ENCODE data around the gene NECTIN2. TPM values are rescaled to one million over a fixed set of nuclear protein-coding genes. Genes with fewer than 3 reads are reported as not detected.

The NECTIN2 gene
- total RNA-seq, 1 experiment from 2014 or later, result 176 TPM

- Histone ChIP-seq H3K56ac (ENCODE audit: insufficient read length, low read depth, low read length) (no peak overlapping the region), H4K5ac (ENCODE audit: insufficient read length, low read depth, low read length) (no peak overlapping the region), H3K4me1 (ENCODE audit: insufficient read depth, low read length) (no peaks in the 10 kb centered on the region), H4K91ac (ENCODE audit: insufficient read length, low read depth, low read length) (no peak overlapping the region), H3K14ac (ENCODE audit: insufficient read depth, low read length) (no peak overlapping the region), H3T11ph (ENCODE audit: low read length) (no peak overlapping the region), H3K23me2 (ENCODE audit: insufficient read length, low read depth, low read length, poor library complexity, severe bottlenecking) (peaks cover under 1% of the 10 kb centered on the region), H2AK5ac (ENCODE audit: insufficient read length, low read length) (no peak overlapping the region), H2BK12ac (ENCODE audit: insufficient read length, low read depth, low read length) (no peak overlapping the region), H3K27me3 (ENCODE audit: insufficient read depth, low read length) (no peaks in the 10 kb centered on the region; the same call in 1 of the 2 replicates), H4K20me1 (ENCODE audit: control insufficient read depth, insufficient read depth, insufficient read length) (no peaks in the 10 kb centered on the region), H3K23ac (ENCODE audit: insufficient read length, low read depth, low read length) (no peak overlapping the region), H3K27ac (ENCODE audit: insufficient read length, low read depth, low read length) (no peak overlapping the region), H3K79me2 (ENCODE audit: insufficient read depth, low read length) (no peaks in the 10 kb centered on the region), H2BK5ac (ENCODE audit: insufficient read length, low read length) (no peak overlapping the region), H2BK20ac (ENCODE audit: low read depth, low read length, poor library complexity, severe bottlenecking) (no peak overlapping the region), H2BK120ac (ENCODE audit: low read depth, low read length, poor library complexity, severe bottlenecking) (no peak overlapping the region), H3K79me1 (ENCODE audit: insufficient read depth, low read depth, low read length, poor library complexity, severe bottlenecking) (no peaks in the 10 kb centered on the region), H3K4ac (ENCODE audit: low read depth, low read length) (no peak overlapping the region), H4K8ac (replicated peaks; ENCODE audit: insufficient read length, low read depth, low read length) (no peak overlapping the region), H3K18ac (ENCODE audit: insufficient read length, low read depth, low read length) (no peak overlapping the region), H3K4me2 (ENCODE audit: insufficient read depth, insufficient read length, low read length) (no peak overlapping the region), H3K9me3 (ENCODE audit: control insufficient read depth, low read depth, low read length) (no peaks in the 10 kb centered on the region), H2AFZ (ENCODE audit: low read length) (no peak overlapping the region), H3K9ac (ENCODE audit: extremely low read depth, insufficient read length, low read length) (no peak overlapping the region), H2BK15ac (ENCODE audit: low read depth, low read length) (no peak overlapping the region)
- no peak overlapping the region for H3K27ac Mint-ChIP-seq
- peaks cover 13 to 20% of the 10 kb centered on the region in 2 experiments for H3K4me1 Mint-ChIP-seq
- H3K9me3 Mint-ChIP-seq, result no peaks in the 10 kb centered on the region
- no CpG with 5 or more reads among the region's 17 CpGs for WGBS (ENCODE audit: extremely low coverage, insufficient read length, low lambda C conversion rate)
- peaks cover 19% of the 10 kb centered on the region for H3K27me3 Mint-ChIP-seq (ENCODE audit: low read depth)
- TF ChIP-seq CTCF (conservative IDR thresholded peaks at IDR 0.05), result no peak
- H3K4me3 Mint-ChIP-seq, result no peak overlapping the region
- peaks cover 23 to 59% (median 48%) of the 10 kb centered on the region in 3 experiments for H3K36me3 Mint-ChIP-seq (ENCODE audit: insufficient read depth in 1 of 3, low read depth in 3 of 3)
- DNase-seq, result no peak
Observed at GRCh38 chr19:44814517-44814916, 31.6 kb upstream of the NECTIN2 start.

Data from H9 (cell line).